ENCODE measurements around the gene XKR7. TPM values are rescaled to one million over a fixed set of nuclear protein-coding genes. Genes with fewer than 3 reads are reported as not detected.
A peak's percentile ranks its signal among the peaks of the same experiment; 100 is the strongest.

The XKR7 gene
- total RNA-seq, 1 donor from 2014 or later, result 0.17 TPM

GRCh38 chr20:31968291-31969126 lies 558 bp downstream of the XKR7 start:
- no peak overlapping the region for H3K4me3 ChIP-seq (ENCODE audit: low read depth, low read length)
- no peak for DNase-seq (ENCODE audit: low read depth)
- TF ChIP-seq, protein P1, sequence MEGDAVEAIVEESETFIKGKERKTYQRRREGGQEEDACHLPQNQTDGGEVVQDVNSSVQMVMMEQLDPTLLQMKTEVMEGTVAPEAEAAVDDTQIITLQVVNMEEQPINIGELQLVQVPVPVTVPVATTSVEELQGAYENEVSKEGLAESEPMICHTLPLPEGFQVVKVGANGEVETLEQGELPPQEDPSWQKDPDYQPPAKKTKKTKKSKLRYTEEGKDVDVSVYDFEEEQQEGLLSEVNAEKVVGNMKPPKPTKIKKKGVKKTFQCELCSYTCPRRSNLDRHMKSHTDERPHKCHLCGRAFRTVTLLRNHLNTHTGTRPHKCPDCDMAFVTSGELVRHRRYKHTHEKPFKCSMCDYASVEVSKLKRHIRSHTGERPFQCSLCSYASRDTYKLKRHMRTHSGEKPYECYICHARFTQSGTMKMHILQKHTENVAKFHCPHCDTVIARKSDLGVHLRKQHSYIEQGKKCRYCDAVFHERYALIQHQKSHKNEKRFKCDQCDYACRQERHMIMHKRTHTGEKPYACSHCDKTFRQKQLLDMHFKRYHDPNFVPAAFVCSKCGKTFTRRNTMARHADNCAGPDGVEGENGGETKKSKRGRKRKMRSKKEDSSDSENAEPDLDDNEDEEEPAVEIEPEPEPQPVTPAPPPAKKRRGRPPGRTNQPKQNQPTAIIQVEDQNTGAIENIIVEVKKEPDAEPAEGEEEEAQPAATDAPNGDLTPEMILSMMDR (conservative IDR thresholded peaks at IDR 0.05; ENCODE audit: low read depth, low read length), result no peak

- DNase-seq (ENCODE audit: low read depth), result no peak
- TF ChIP-seq, protein P1 (conservative IDR thresholded peaks at IDR 0.05; ENCODE audit: low read depth, low read length), result no peak
- H3K4me3 ChIP-seq (ENCODE audit: low read depth, low read length), result no peak overlapping the region
These were observed 2.0 kb downstream of the XKR7 start for GRCh38 chr20:31969991-31970390.

DNA sequence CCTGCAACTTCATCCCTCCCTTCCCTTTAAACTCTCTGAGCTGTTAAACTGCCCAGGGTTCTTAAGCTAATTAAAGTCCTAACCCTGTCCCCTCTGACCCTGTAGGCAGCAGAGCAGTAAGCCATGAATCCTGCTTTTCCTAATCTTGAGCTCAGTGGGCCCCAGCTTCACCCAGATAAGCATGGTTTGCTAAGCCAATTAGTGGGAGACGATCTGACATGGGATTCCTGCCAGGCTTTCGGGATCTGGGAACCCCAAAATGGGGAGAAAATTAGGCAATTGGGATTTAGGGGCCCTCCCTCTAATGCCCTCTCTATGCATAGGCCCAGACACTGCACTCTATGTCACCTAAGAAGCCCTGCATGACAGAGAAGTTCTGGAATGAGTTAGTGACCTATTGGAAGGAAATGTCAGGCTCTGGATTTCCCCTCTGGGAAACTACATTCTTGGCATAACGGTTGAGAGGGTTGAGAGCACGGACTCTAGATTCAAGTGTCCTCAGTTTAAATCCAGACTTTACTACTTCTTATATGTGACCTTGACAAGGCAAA lies 4.6 kb downstream of the XKR7 start:
- TF ChIP-seq, protein P1 (conservative IDR thresholded peaks at IDR 0.05; ENCODE audit: low read depth, low read length), result no peak
- no peak overlapping the region for H3K4me3 ChIP-seq (ENCODE audit: low read depth, low read length)
- peak; percentile 91 for DNase-seq (ENCODE audit: low read depth)

DNA sequence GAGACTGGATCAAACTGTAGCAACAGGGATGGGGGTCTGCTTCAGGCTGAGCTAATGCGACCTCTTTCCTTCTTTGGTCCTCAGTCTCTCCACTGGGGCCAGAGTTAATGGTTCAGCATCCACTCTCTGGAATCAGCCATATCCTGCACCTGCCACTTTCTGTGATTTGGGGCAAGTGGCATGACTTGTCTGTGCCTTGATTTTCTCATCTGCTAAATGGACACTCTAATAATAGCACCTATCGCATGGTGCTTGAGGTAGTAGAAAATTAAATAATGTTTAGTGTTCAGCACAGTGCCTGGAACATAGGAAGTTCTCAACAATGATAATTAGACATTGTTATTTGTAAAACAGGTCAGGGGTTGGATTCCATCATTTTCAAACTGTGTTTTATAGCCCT lies 6.3 kb downstream of the XKR7 start:
- TF ChIP-seq, protein P1 (conservative IDR thresholded peaks at IDR 0.05; ENCODE audit: low read depth, low read length), result no peak
- DNase-seq (ENCODE audit: low read depth), result no peak

DNA sequence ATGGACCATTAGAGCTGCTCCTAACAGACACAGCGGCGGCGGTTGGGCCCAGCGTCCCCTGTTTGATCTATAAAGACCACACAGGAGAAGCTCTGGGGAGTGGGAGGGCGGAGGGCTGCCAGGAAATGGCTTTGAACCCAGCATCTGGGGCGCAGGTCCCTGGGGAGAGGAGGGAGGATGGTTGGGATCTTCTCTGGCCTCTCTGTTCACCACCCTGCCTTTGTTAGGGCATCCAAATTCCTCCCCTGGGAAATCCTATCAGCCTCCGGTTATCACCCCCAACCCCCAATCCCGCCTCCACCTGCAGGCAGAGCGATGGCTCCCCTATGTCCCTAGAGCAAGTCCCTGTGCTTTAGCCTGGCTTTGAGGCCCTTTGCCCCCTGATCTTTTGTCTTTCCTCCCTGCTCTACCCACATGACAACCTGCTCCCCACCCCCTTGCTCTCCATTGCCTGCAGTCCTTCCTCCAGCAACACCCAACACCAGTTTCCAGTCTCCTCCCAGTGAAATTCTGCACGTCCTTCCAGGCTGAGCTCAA lies 7.1 kb downstream of the XKR7 start:
- TF ChIP-seq, protein P1 (conservative IDR thresholded peaks at IDR 0.05; ENCODE audit: low read depth, low read length), result no peak
- H3K4me3 ChIP-seq (ENCODE audit: low read depth, low read length), result no peak overlapping the region
- DNase-seq (ENCODE audit: low read depth), result no peak

More for the DNA sequence above, 6.3 kb downstream of the XKR7 start:
- no peak overlapping the region for H3K4me3 ChIP-seq (ENCODE audit: low read depth, low read length)

DNA sequence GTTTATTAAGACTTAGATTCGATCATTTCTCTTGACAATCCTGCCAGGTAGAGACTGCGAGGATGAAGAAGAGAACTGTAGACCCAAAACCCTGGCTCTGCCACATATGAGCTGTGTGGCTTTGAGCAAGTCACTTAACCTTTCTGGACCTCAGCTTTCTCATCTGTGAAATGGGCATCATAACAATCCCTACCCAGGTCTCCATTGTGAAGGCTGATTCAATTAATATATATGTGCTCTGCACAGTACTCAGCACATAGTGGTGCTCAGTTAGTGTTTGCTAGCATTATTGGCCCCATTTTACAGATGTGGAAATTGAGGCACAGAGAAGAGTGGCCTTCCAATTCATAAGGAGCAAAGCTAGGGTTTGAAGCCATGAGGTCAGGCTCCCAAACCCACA lies 7.9 kb downstream of the XKR7 start:
- H3K4me3 ChIP-seq (ENCODE audit: low read depth, low read length), result no peak overlapping the region
- TF ChIP-seq, protein P1 (conservative IDR thresholded peaks at IDR 0.05; ENCODE audit: low read depth, low read length), result no peak
- no peak for DNase-seq (ENCODE audit: low read depth)

Data from epithelial cell of proximal tubule (primary cell).